Measurements from ENCODE around the gene CDK5RAP1. TPM values are rescaled to one million over a fixed set of nuclear protein-coding genes. Genes with fewer than 3 reads are reported as not detected.

The CDK5RAP1 gene
- total RNA-seq, 2 donors from 2014 or later: 45.2 to 59.7 TPM

GRCh38 chr20:33312583-33312982 is 88.7 kb downstream of the CDK5RAP1 start:
- WGBS, 2 experiments (ENCODE audit: insufficient coverage in 1 of 2, insufficient read length in 1 of 2): 94 to 95% methylated on average over 11 of the region's 11 CpGs
- Mint-ChIP-seq H3K27ac (no peak overlapping the region), H3K9me3 (no peaks in the 10 kb centered on the region), H3K27me3 (ENCODE audit: insufficient read depth) (no peaks in the 10 kb centered on the region), H3K36me3 (ENCODE audit: low read depth) (no peaks in the 10 kb centered on the region), H3K4me1 (no peaks in the 10 kb centered on the region), H3K4me3 (no peak overlapping the region)
- DNase-seq: no peak
- Histone ChIP-seq H3K27me3 (ENCODE audit: control insufficient read depth, insufficient read depth, low read length, poor library complexity, severe bottlenecking) (no peaks in the 10 kb centered on the region), H3K9me3 (ENCODE audit: control insufficient read depth, low read length) (no peaks in the 10 kb centered on the region), H3K36me3 (ENCODE audit: control insufficient read depth, insufficient read depth, low read length) (no peaks in the 10 kb centered on the region), H3K4me1 (ENCODE audit: control insufficient read depth, insufficient read depth, low read length) (no peaks in the 10 kb centered on the region), H3K9ac (ENCODE audit: extremely low read depth, low read length, poor library complexity, severe bottlenecking) (no peak overlapping the region), H3K27ac (ENCODE audit: low read depth, low read length) (no peak overlapping the region), H3K4me3 (ENCODE audit: low read length) (no peak overlapping the region)
- TF ChIP-seq CTCF (conservative IDR thresholded peaks at IDR 0.05): no peak

GRCh38 chr20:33311996-33312395 is 89.3 kb downstream of the CDK5RAP1 start:
- H3K4me3 Mint-ChIP-seq: no peak overlapping the region
- no peak overlapping the region for H3K27ac ChIP-seq (ENCODE audit: low read depth, low read length)
- no peaks in the 10 kb centered on the region for H3K4me1 Mint-ChIP-seq
- no peaks in the 10 kb centered on the region for H3K27me3 ChIP-seq (ENCODE audit: control insufficient read depth, insufficient read depth, low read length, poor library complexity, severe bottlenecking)
- no peaks in the 10 kb centered on the region for H3K27me3 Mint-ChIP-seq (ENCODE audit: insufficient read depth)
- DNase-seq: no peak
- no peaks in the 10 kb centered on the region for H3K9me3 ChIP-seq (ENCODE audit: control insufficient read depth, low read length)
- TF ChIP-seq CTCF (conservative IDR thresholded peaks at IDR 0.05): no peak
- no peak overlapping the region for H3K4me3 ChIP-seq (ENCODE audit: low read length)
- H3K36me3 ChIP-seq (ENCODE audit: control insufficient read depth, insufficient read depth, low read length): no peaks in the 10 kb centered on the region
- H3K27ac Mint-ChIP-seq: no peak overlapping the region
- H3K9me3 Mint-ChIP-seq: no peaks in the 10 kb centered on the region
- H3K4me1 ChIP-seq (ENCODE audit: control insufficient read depth, insufficient read depth, low read length): no peaks in the 10 kb centered on the region
- H3K36me3 Mint-ChIP-seq (ENCODE audit: low read depth): no peaks in the 10 kb centered on the region
- H3K9ac ChIP-seq (ENCODE audit: extremely low read depth, low read length, poor library complexity, severe bottlenecking): no peak overlapping the region
- WGBS, 2 experiments (ENCODE audit: insufficient coverage in 1 of 2, insufficient read length in 1 of 2): 85 to 92% methylated on average over 2 to 4 of the region's 4 CpGs

GRCh38 chr20:33311011-33311410 is 90.3 kb downstream of the CDK5RAP1 start:
- Mint-ChIP-seq H3K4me1 (no peaks in the 10 kb centered on the region), H3K27ac (no peak overlapping the region), H3K36me3 (ENCODE audit: low read depth) (no peaks in the 10 kb centered on the region), H3K4me3 (no peak overlapping the region), H3K9me3 (no peaks in the 10 kb centered on the region), H3K27me3 (ENCODE audit: insufficient read depth) (no peaks in the 10 kb centered on the region)
- 86 to 92% methylated on average over 4 to 8 of the region's 8 CpGs for WGBS, 2 experiments (ENCODE audit: insufficient coverage in 1 of 2, insufficient read length in 1 of 2)
- Histone ChIP-seq H3K9me3 (ENCODE audit: control insufficient read depth, low read length) (no peaks in the 10 kb centered on the region), H3K9ac (ENCODE audit: extremely low read depth, low read length, poor library complexity, severe bottlenecking) (no peak overlapping the region), H3K4me1 (ENCODE audit: control insufficient read depth, insufficient read depth, low read length) (no peaks in the 10 kb centered on the region), H3K27me3 (ENCODE audit: control insufficient read depth, insufficient read depth, low read length, poor library complexity, severe bottlenecking) (no peaks in the 10 kb centered on the region), H3K4me3 (ENCODE audit: low read length) (no peak overlapping the region), H3K36me3 (ENCODE audit: control insufficient read depth, insufficient read depth, low read length) (no peaks in the 10 kb centered on the region), H3K27ac (ENCODE audit: low read depth, low read length) (no peak overlapping the region)
- no peak for TF ChIP-seq CTCF (conservative IDR thresholded peaks at IDR 0.05)
- no peak for DNase-seq
